Mesenteric fat pad (tissue), 1 donor: ENCODE measurements around the gene HSBP1L1. TPM values are rescaled to one million over a fixed set of nuclear protein-coding genes. Genes with fewer than 3 reads are reported as not detected.

Source experiments
- total RNA-seq: library from RNA; stranded (reverse); fragmentation: NEBNext Ultra II Directional; extraction: Animal tissue kit (Norgen Biotek cat#: 25700); gene quantifications from one replicate; pipeline ENCODE4 v1.2.1, GENCODE V29; 2021
- donor health status: DM: yes; HTN: yes; CAD: no.

HSBP1L1 gene
- total RNA-seq, 1 donor from 2014 or later = 18.8 TPM

Other genes with a start within 250 kb of the HSBP1L1 start
- gene KCNG2, start 166.7 kb upstream of the HSBP1L1 start, total RNA-seq = 0.51 TPM
- gene SLC66A2, start 13.0 kb upstream of the HSBP1L1 start, total RNA-seq = 85.9 TPM
- 107 TPM for gene TXNL4A, start 23.9 kb downstream of the HSBP1L1 start, total RNA-seq
- 31.7 TPM for gene RBFA, start 69.8 kb downstream of the HSBP1L1 start, total RNA-seq
- 16.0 TPM for gene ADNP2, start 144.6 kb downstream of the HSBP1L1 start, total RNA-seq